Panc1 (cell line): ENCODE results near the gene IGF2R.

ENCODE experiments used
- SIN3A ChIP-seq: IDR thresholded peaks from 2 replicates; pipeline ENCODE4 v1.6.1; 2012; ENCODE audit warnings: low read depth, mild to moderate bottlenecking, low read length, moderate library complexity, borderline replicate concordance; ENCODE audit not compliant: insufficient read depth
- TF ChIP-seq, protein P1 (sequence below): fragments of 450-650 bp; IDR thresholded peaks from 2 replicates; pipeline ENCODE4 v1.5.1; 2017; ENCODE audit warnings: mild to moderate bottlenecking

DNA sequence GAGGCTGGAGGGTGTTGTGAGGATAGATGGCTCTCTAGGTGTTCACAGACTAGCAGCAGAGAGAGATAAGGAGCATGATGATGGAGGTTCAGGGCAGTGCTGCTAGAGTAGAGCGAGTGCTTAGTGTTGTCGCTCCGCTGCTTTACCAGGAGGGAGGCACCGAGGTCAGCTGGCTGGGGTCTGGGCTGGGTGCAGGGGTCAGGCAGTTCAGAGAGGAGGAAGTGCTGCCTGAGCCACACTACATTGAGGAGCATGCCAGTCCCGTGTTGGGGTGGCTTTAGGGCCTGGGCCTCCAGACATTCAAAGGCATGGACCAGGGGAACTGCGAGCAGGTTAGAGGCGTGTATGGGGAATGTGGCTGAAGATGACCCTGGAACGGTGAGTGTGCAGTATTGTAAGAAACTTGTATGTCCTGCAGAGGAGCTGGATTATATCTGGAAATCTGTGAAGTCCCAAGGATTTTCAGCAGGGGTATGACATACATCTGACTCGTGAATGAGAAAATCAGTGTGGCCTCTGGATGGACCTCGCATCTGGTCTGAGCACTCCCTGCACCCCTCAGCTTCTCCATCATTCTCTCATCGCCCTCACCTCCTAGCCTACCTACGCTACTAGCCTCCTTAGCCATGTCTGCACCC is 66.9 kb downstream of the IGF2R start:
- TF ChIP-seq SIN3A: no peak
- TF ChIP-seq, protein P1, sequence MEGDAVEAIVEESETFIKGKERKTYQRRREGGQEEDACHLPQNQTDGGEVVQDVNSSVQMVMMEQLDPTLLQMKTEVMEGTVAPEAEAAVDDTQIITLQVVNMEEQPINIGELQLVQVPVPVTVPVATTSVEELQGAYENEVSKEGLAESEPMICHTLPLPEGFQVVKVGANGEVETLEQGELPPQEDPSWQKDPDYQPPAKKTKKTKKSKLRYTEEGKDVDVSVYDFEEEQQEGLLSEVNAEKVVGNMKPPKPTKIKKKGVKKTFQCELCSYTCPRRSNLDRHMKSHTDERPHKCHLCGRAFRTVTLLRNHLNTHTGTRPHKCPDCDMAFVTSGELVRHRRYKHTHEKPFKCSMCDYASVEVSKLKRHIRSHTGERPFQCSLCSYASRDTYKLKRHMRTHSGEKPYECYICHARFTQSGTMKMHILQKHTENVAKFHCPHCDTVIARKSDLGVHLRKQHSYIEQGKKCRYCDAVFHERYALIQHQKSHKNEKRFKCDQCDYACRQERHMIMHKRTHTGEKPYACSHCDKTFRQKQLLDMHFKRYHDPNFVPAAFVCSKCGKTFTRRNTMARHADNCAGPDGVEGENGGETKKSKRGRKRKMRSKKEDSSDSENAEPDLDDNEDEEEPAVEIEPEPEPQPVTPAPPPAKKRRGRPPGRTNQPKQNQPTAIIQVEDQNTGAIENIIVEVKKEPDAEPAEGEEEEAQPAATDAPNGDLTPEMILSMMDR: no peak
